ENCODE results near the gene NUFIP2.
A peak's percentile ranks its signal among the peaks of the same experiment; 100 is the strongest.

The NUFIP2 gene

DNA sequence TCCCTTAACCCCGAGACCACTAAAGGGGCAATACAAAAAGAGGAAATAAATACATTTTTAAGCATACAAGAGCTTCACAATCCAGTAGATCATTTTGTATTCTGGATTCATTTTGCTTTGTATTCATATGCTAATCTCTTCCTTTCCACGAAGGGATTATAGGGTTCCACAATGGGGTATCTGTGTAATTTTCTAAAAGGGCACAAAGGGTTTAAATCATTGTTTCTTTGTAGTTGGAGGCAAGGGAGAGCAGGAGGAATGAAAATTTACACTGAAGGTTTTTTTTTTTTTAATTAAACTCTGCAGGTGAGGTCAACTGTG lies 592 bp upstream of the NUFIP2 start:
- Histone ChIP-seq H2AK5ac (ENCODE audit: low read length) (no peak overlapping the region), H3K9ac (ENCODE audit: low read length) (no peak overlapping the region), H3K23ac (ENCODE audit: low read length) (no peak overlapping the region), H4K91ac (ENCODE audit: low read depth, low read length) (no peak overlapping the region), H3K79me2 (ENCODE audit: control insufficient read depth, insufficient read depth, low read length, poor library complexity) (peaks cover 22% of the 10 kb centered on the region), H3K27ac (ENCODE audit: low read depth, low read length) (peak overlapping the region; percentile 73), H3K4me2 (ENCODE audit: low read length) (peak overlapping the region; percentile 68), H3K9me3 (ENCODE audit: insufficient read depth, low read depth, low read length) (no peaks in the 10 kb centered on the region), H2AFZ (ENCODE audit: insufficient read depth, low read length, poor library complexity) (no peak overlapping the region), H3K36me3 (ENCODE audit: control insufficient read depth in 1 of 2, insufficient read depth in 2 of 2, low read length in 2 of 2) (peaks cover 3 to 5% of the 10 kb centered on the region in 2 experiments), H3K14ac (ENCODE audit: low read length) (no peak overlapping the region), H3K4me1 (ENCODE audit: control insufficient read depth in 1 of 2, insufficient read depth in 2 of 2, low read length in 2 of 2) (peaks cover 0 to 2% of the 10 kb centered on the region in 2 experiments), H4K12ac (ENCODE audit: low read depth, low read length) (no peak overlapping the region), H4K8ac (ENCODE audit: low read depth, low read length) (no peak overlapping the region), H3K79me1 (ENCODE audit: low read length) (peaks cover 17% of the 10 kb centered on the region), H2BK12ac (ENCODE audit: low read length) (no peak overlapping the region), H2BK5ac (ENCODE audit: low read depth, low read length, poor library complexity) (no peak overlapping the region), H3K27me3 (ENCODE audit: insufficient read depth, low read length) (no peaks in the 10 kb centered on the region), H2BK120ac (ENCODE audit: insufficient read depth, low read length, poor library complexity) (no peak overlapping the region), H3K18ac (ENCODE audit: low read length) (no peak overlapping the region), H3K4me3 (ENCODE audit: low read depth, low read length) (no peak overlapping the region), H3K4ac (ENCODE audit: low read depth, low read length) (no peak overlapping the region)
- no CpG with 5 or more reads among the region's 2 CpGs for WGBS (ENCODE audit: extremely low coverage, insufficient coverage, insufficient read length)
- no peak for DNase-seq

DNA sequence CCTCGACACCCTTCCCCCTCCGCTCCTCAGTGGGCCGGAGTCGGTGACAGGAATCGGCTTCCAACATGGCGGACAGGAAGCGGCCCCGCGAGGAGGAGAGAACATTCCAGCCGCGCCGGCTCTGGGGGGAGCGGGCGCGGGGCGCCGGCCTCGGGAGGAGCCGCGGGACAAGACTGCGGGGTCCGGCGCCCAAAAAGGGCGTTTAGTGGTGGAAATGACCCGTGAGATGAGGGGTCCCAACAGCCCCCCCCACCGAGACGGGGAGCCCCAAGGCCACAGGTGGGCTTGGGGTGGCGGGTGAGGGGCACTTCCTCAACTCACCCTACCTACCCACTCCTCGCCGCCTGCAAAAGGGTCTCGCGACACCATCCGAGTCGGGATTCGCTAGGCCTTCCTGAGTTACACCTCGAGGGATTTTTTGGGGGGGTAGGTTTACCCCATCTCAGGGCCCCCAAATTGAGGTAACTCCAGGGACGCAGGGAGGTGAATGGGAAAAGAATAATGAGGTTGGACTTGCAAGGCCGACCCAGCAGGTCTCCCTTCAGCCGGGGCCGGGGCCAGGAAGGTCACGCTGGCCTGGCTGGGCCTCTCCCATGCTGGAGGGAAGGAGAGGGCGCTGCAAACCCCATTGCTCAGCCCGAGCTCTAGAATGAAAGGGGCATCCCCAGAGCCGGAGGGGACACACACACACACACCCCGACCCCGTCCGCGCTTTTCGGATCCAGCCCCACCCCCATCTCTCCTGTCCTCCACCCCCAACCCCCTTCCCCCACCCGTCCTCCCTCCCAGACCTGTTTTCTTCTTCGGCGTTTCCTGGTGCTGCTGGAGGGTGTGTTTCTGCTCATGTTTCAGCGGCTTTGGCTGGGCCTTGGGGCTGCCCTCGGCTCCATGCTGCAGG lies 707 bp downstream of the NUFIP2 start:
- Histone ChIP-seq H2BK12ac (ENCODE audit: low read length) (peak overlapping the region; percentile 38), H3K18ac (ENCODE audit: low read length) (peak overlapping the region; percentile 99), H3K23ac (ENCODE audit: low read length) (no peak overlapping the region), H3K14ac (ENCODE audit: low read length) (peak overlapping the region; percentile 100), H3K27ac (ENCODE audit: low read depth, low read length) (peak overlapping the region; percentile 98), H4K91ac (ENCODE audit: low read depth, low read length) (peak overlapping the region; percentile 98), H3K4me3 (ENCODE audit: low read depth, low read length) (peak overlapping the region; percentile 100), H3K9me3 (ENCODE audit: insufficient read depth, low read depth, low read length) (no peaks in the 10 kb centered on the region), H2AK5ac (ENCODE audit: low read length) (peak overlapping the region; percentile 99), H4K12ac (ENCODE audit: low read depth, low read length) (peak overlapping the region; percentile 93), H3K36me3 (ENCODE audit: control insufficient read depth in 1 of 2, insufficient read depth in 2 of 2, low read length in 2 of 2) (peaks cover 6 to 7% of the 10 kb centered on the region in 2 experiments), H3K27me3 (ENCODE audit: insufficient read depth, low read length) (no peaks in the 10 kb centered on the region), H3K79me2 (ENCODE audit: control insufficient read depth, insufficient read depth, low read length, poor library complexity) (peaks cover 22% of the 10 kb centered on the region), H2BK120ac (ENCODE audit: insufficient read depth, low read length, poor library complexity) (peak overlapping the region; percentile 96), H3K9ac (ENCODE audit: low read length) (peak overlapping the region; percentile 90), H4K8ac (ENCODE audit: low read depth, low read length) (peak overlapping the region; percentile 93), H3K4ac (ENCODE audit: low read depth, low read length) (peak overlapping the region; percentile 100), H3K4me1 (ENCODE audit: control insufficient read depth in 1 of 2, insufficient read depth in 2 of 2, low read length in 2 of 2) (peaks cover 0 to 2% of the 10 kb centered on the region in 2 experiments), H2BK5ac (ENCODE audit: low read depth, low read length, poor library complexity) (peak overlapping the region; percentile 98), H2AFZ (ENCODE audit: insufficient read depth, low read length, poor library complexity) (peak overlapping the region; percentile 86), H3K79me1 (ENCODE audit: low read length) (peaks cover 17% of the 10 kb centered on the region), H3K4me2 (ENCODE audit: low read length) (peak overlapping the region; percentile 73)
- peak; percentile 42 to 60 for DNase-seq
- WGBS (ENCODE audit: extremely low coverage, insufficient coverage, insufficient read length) = no CpG with 5 or more reads among the region's 54 CpGs

DNA sequence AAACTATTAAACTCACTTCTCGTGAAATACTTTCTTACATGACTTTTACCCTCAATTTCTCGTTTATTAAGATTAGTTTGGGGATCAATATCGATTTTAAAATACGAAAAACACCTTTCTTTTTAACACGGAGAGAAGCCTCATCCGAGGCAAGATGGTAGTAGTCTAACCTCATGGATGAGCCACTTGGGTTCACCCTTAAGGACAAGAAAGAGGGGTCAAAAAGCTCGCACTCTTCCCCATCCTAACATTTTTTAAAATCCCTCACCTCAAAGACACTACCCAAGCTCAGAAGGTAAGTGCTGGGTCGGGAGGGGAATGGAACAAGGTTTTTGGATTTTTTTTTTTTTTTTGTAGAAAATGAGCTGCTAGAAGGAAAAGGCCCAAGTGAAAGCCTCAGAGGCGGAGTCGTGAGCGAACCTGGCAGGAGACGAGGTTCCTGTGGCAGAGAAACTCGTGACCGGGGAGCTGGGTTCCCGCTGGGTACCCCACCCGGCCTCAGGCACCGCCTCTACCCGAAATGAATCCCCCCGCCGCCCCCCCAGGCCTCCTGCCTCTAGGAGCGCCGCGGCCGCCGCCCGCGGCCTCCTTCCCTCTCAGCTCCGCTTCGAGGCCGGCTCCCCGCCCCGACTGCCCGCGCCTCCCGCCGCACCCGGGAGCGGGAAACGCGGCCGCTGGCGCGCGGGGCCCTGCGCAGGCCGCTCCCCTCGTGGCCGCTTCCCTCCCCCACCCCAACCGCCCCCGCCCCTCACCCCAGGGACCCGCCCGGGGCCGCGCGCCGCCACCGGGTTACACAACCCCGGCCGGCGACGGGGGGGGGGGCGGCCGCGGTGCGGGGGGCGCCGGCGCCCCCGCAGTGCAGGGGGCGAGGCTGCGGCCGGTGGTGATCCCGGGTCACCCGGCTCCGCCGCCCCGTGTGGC lies 1.6 kb downstream of the NUFIP2 start:
- peak overlapping the region; percentile 98 for H2BK5ac ChIP-seq (ENCODE audit: low read depth, low read length, poor library complexity)
- peaks cover 7 to 10% of the 10 kb centered on the region in 2 experiments for H3K36me3 ChIP-seq (ENCODE audit: control insufficient read depth in 1 of 2, insufficient read depth in 2 of 2, low read length in 2 of 2)
- H2BK12ac ChIP-seq (ENCODE audit: low read length) = no peak overlapping the region
- peak overlapping the region; percentile 86 for H2AFZ ChIP-seq (ENCODE audit: insufficient read depth, low read length, poor library complexity)
- no peak for DNase-seq
- peak overlapping the region; percentile 96 for H2BK120ac ChIP-seq (ENCODE audit: insufficient read depth, low read length, poor library complexity)
- H3K9me3 ChIP-seq (ENCODE audit: insufficient read depth, low read depth, low read length) = no peaks in the 10 kb centered on the region
- H3K18ac ChIP-seq (ENCODE audit: low read length) = peak overlapping the region; percentile 99
- H4K91ac ChIP-seq (ENCODE audit: low read depth, low read length) = peak overlapping the region; percentile 98
- peaks cover 25% of the 10 kb centered on the region for H3K79me2 ChIP-seq (ENCODE audit: control insufficient read depth, insufficient read depth, low read length, poor library complexity)
- H4K8ac ChIP-seq (ENCODE audit: low read depth, low read length) = peak overlapping the region; percentile 93
- no CpG with 5 or more reads among the region's 77 CpGs for WGBS (ENCODE audit: extremely low coverage, insufficient coverage, insufficient read length)
- peak overlapping the region; percentile 99 for H2AK5ac ChIP-seq (ENCODE audit: low read length)
- peak overlapping the region; percentile 98 for H3K27ac ChIP-seq (ENCODE audit: low read depth, low read length)
- peak overlapping the region; percentile 93 for H4K12ac ChIP-seq (ENCODE audit: low read depth, low read length)
- peak overlapping the region; percentile 77 for H3K4me2 ChIP-seq (ENCODE audit: low read length)
- no peaks in the 10 kb centered on the region for H3K27me3 ChIP-seq (ENCODE audit: insufficient read depth, low read length)
- H3K14ac ChIP-seq (ENCODE audit: low read length) = peak overlapping the region; percentile 100
- peaks cover 17% of the 10 kb centered on the region for H3K79me1 ChIP-seq (ENCODE audit: low read length)
- no peak overlapping the region for H3K23ac ChIP-seq (ENCODE audit: low read length)
- H3K4me3 ChIP-seq (ENCODE audit: low read depth, low read length) = peak overlapping the region; percentile 100
- H3K4me1 ChIP-seq (ENCODE audit: control insufficient read depth in 1 of 2, insufficient read depth in 2 of 2, low read length in 2 of 2) = peaks cover 0 to 2% of the 10 kb centered on the region in 2 experiments
- H3K9ac ChIP-seq (ENCODE audit: low read length) = peak overlapping the region; percentile 89
- peak overlapping the region; percentile 100 for H3K4ac ChIP-seq (ENCODE audit: low read depth, low read length)

DNA sequence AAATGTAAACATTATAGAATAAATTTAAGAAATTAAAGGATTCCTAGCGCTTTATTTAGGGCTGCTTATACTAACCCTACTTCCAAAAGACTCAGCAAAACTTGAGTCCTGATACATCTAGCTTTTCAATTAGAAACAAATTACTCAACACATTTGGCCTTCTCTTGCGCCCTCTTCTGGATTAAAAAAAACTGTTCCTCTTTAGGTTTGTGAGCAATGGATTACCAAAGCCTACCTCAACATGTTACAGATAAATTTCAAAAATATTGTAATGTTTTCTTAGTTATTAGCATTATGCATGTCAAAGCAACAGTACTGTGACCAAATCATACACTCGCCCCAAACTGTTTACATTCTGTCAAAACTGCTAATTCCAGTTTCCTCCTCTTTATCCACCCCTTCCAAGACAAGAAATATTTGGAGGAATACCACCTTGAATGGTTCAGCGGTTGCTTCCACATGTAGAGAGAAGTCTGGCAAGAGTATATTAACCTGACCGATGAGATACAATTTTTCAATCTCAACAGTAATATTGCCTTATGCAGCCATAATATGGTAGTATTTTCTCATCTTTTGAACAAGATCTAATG lies 2.7 kb downstream of the NUFIP2 start:
- H2BK12ac ChIP-seq (ENCODE audit: low read length) = no peak overlapping the region
- no peak overlapping the region for H3K23ac ChIP-seq (ENCODE audit: low read length)
- peaks cover 25% of the 10 kb centered on the region for H3K79me2 ChIP-seq (ENCODE audit: control insufficient read depth, insufficient read depth, low read length, poor library complexity)
- peaks cover 0 to 2% of the 10 kb centered on the region in 2 experiments for H3K4me1 ChIP-seq (ENCODE audit: control insufficient read depth in 1 of 2, insufficient read depth in 2 of 2, low read length in 2 of 2)
- H3K9ac ChIP-seq (ENCODE audit: low read length) = no peak overlapping the region
- H3K9me3 ChIP-seq (ENCODE audit: insufficient read depth, low read depth, low read length) = no peaks in the 10 kb centered on the region
- no peak overlapping the region for H2AFZ ChIP-seq (ENCODE audit: insufficient read depth, low read length, poor library complexity)
- no peak overlapping the region for H2BK120ac ChIP-seq (ENCODE audit: insufficient read depth, low read length, poor library complexity)
- H3K27me3 ChIP-seq (ENCODE audit: insufficient read depth, low read length) = no peaks in the 10 kb centered on the region
- H4K12ac ChIP-seq (ENCODE audit: low read depth, low read length) = no peak overlapping the region
- H4K8ac ChIP-seq (ENCODE audit: low read depth, low read length) = no peak overlapping the region
- no peak overlapping the region for H3K18ac ChIP-seq (ENCODE audit: low read length)
- H3K36me3 ChIP-seq (ENCODE audit: control insufficient read depth in 1 of 2, insufficient read depth in 2 of 2, low read length in 2 of 2) = peaks cover 9 to 19% of the 10 kb centered on the region in 2 experiments
- peak; percentile 24 to 90 for DNase-seq
- no peak overlapping the region for H2AK5ac ChIP-seq (ENCODE audit: low read length)
- no peak overlapping the region for H3K27ac ChIP-seq (ENCODE audit: low read depth, low read length)
- no peak overlapping the region for H4K91ac ChIP-seq (ENCODE audit: low read depth, low read length)
- peak overlapping the region; percentile 71 for H3K4ac ChIP-seq (ENCODE audit: low read depth, low read length)
- WGBS (ENCODE audit: extremely low coverage, insufficient coverage, insufficient read length) = no CpG with 5 or more reads among the region's 5 CpGs
- H3K4me3 ChIP-seq (ENCODE audit: low read depth, low read length) = no peak overlapping the region
- H3K14ac ChIP-seq (ENCODE audit: low read length) = no peak overlapping the region
- peak overlapping the region; percentile 77 for H3K4me2 ChIP-seq (ENCODE audit: low read length)
- peaks cover 17% of the 10 kb centered on the region for H3K79me1 ChIP-seq (ENCODE audit: low read length)
- no peak overlapping the region for H2BK5ac ChIP-seq (ENCODE audit: low read depth, low read length, poor library complexity)
